HepG2 (cell line): ENCODE results near the gene VPS13D.

Source experiments
- CREB1 ChIP-seq, 2 experiments: fragments of 450-650 bp in 1 of 2; IDR thresholded peaks; 2 replicates each; pipeline ENCODE4 v1.6.1; 2016 to 2017; ENCODE audit warnings: control low read depth in 1 of 2, mild to moderate bottlenecking in 1 of 2, missing compliant biosample characterization in 1 of 2, missing genetic modification characterization in 1 of 2
- CTCF ChIP-seq: sonication (generic); formaldehyde crosslinking; IDR thresholded peaks from 2 replicates; pipeline ENCODE4 v1.5.0; 2020; ENCODE audit warnings: mild to moderate bottlenecking, missing genetic modification reagents, moderate library complexity
- NR2C2 ChIP-seq: sonication (generic); formaldehyde crosslinking; IDR thresholded peaks from 2 replicates; pipeline ENCODE4 v1.4.0; 2020; ENCODE audit warnings: missing genetic modification reagents, mild to moderate bottlenecking, moderate library complexity, borderline replicate concordance

GRCh38 chr1:12413664-12414410 is 184.0 kb downstream of the VPS13D start:
- TF ChIP-seq NR2C2 (CRISPR knock-in tag), result no peak
- TF ChIP-seq CREB1 (IDR thresholded peaks at IDR 0.05), result no peak
- no peak for TF ChIP-seq CREB1 (CRISPR knock-in tag; IDR thresholded peaks at IDR 0.05)
- TF ChIP-seq CTCF (CRISPR knock-in tag), result no peak
